ENCODE data around the gene GPSM1. TPM values are rescaled to one million over a fixed set of nuclear protein-coding genes. Genes with fewer than 3 reads are reported as not detected.

GPSM1 gene
- polyA plus RNA-seq, 1 of the 3 experiments (the other 2 are of a cell fraction): 26.7 TPM

DNA sequence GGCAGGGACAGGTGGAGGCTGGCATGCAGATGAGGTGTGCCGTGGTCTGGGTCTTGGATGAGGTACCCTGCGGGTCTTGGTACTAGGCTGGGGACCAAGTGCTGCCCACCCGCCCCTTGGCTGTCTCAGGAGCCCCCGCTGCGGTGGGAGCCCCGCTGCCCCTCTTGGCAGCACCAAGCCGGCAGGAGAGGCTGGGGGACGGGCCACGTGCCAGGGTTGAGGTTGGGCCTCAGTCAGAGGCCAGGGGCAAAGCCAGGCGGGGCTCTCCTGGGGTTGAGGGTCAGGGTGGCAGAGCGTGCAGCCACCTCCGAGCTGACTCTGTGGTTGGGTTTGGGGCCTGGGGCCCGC is 44.2 kb downstream of the GPSM1 start (continued):
- TF ChIP-seq, protein P1, sequence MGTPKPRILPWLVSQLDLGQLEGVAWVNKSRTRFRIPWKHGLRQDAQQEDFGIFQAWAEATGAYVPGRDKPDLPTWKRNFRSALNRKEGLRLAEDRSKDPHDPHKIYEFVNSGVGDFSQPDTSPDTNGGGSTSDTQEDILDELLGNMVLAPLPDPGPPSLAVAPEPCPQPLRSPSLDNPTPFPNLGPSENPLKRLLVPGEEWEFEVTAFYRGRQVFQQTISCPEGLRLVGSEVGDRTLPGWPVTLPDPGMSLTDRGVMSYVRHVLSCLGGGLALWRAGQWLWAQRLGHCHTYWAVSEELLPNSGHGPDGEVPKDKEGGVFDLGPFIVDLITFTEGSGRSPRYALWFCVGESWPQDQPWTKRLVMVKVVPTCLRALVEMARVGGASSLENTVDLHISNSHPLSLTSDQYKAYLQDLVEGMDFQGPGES (IDR thresholded peaks at IDR 0.05; ENCODE audit: low read depth, low read length): no peak
- TF ChIP-seq NRF1 (IDR thresholded peaks at IDR 0.05; ENCODE audit: low read depth, low read length): no peak
- no peak for TF ChIP-seq JUND (IDR thresholded peaks at IDR 0.05)
- no peak for TF ChIP-seq FOSL2 (IDR thresholded peaks at IDR 0.05; ENCODE audit: borderline replicate concordance, low read depth)
- TF ChIP-seq YY1 (IDR thresholded peaks at IDR 0.05; ENCODE audit: low read depth): no peak
- TF ChIP-seq MXI1 (IDR thresholded peaks at IDR 0.05; ENCODE audit: low read depth, low read length): no peak
- TF ChIP-seq GABPA (IDR thresholded peaks at IDR 0.05; ENCODE audit: low read depth): no peak
- no peak for TF ChIP-seq FOXJ3 (CRISPR knock-in tag; IDR thresholded peaks at IDR 0.05)
- no peak for TF ChIP-seq FOXM1 (IDR thresholded peaks at IDR 0.05; ENCODE audit: low read depth)

- no peaks in the 10 kb centered on the region for H3K9me3 ChIP-seq
- H3K27me3 ChIP-seq (ENCODE audit: insufficient read depth): no peaks in the 10 kb centered on the region
- TF ChIP-seq FOSL2 (IDR thresholded peaks at IDR 0.05; ENCODE audit: borderline replicate concordance, low read depth) (no peak), NRF1 (IDR thresholded peaks at IDR 0.05; ENCODE audit: low read depth, low read length) (no peak), EP300 (IDR thresholded peaks at IDR 0.05; ENCODE audit: borderline replicate concordance in 1 of 2, low read depth in 1 of 2, low read length in 1 of 2) (no peak), FOXJ3 (CRISPR knock-in tag; IDR thresholded peaks at IDR 0.05) (no peak), REST (IDR thresholded peaks at IDR 0.05; ENCODE audit: low read depth, low read length) (no peak)
- H2AFZ ChIP-seq (ENCODE audit: low read depth): no peak overlapping the region
- peaks cover 0 to 43% of the 10 kb centered on the region in 2 experiments; a peak in 1 of 4 replicates for H3K4me1 ChIP-seq (ENCODE audit: control insufficient read depth in 1 of 2, insufficient read depth in 2 of 2, low read depth in 1 of 2, low read length in 1 of 2)
- H3K79me2 ChIP-seq (ENCODE audit: insufficient read depth): no peaks in the 10 kb centered on the region
- ChIA-PET POLR2A (interaction anchor here (0.9 to 3.7 kb wide), 4 partner anchors 9 to 26 kb away, joined by 3 to 36 read pairs (median 4); partner anchors contain the start of gene DNLZ), CTCF (interaction anchor here (0.9 to 5.5 kb wide), 15 partner anchors 9 to 138 kb away, joined by 3 to 65 read pairs (median 6); partner anchors contain the start of genes DNLZ, GPSM1 and SNAPC4)
- 96% methylated on average over 7 of the region's 21 CpGs for WGBS (ENCODE audit: low lambda C conversion rate)
- no peak overlapping the region for H3K4me2 ChIP-seq
- no peak overlapping the region for H3K4me3 ChIP-seq (ENCODE audit: low read depth in 2 of 2, low read length in 1 of 2)
- DNase-seq: no peak
- H3K27ac ChIP-seq (ENCODE audit: low read depth in 2 of 2, low read length in 1 of 2): peak overlapping the region in 1 of 2 experiments; percentile 90; a peak in 2 of 4 replicates
- no peak overlapping the region for H3K9ac ChIP-seq
- peaks cover 0 to 15% of the 10 kb centered on the region in 2 experiments for H3K36me3 ChIP-seq (replicated peaks in 1 of 2; ENCODE audit: control insufficient read depth in 1 of 2, insufficient read depth in 2 of 2, low read length in 1 of 2)
- H3F3A ChIP-seq (replicated peaks; ENCODE audit: insufficient read depth): no peaks in the 10 kb centered on the region
- no peaks in the 10 kb centered on the region for H3K9me2 ChIP-seq
- H4K20me1 ChIP-seq (ENCODE audit: insufficient read depth): no peaks in the 10 kb centered on the region
Observed at GRCh38 chr9:136372006-136372405, 44.7 kb downstream of the GPSM1 start.

Measured in SK-N-SH (cell line).